ENCODE data around the gene FOXC2. TPM values are rescaled to one million over a fixed set of nuclear protein-coding genes. Genes with fewer than 3 reads are reported as not detected.

The FOXC2 gene
- total RNA-seq, 5 donors from 2014 or later (not counting 1 experiment from before 2014, with no cell fraction given), result not detected

GRCh38 chr16:86520317-86521210 lies 46.1 kb upstream of the FOXC2 start:
- ATAC-seq (replicated peaks in 1 of 4) (no peak), DNase-seq (no peak)
- peak overlapping the region in 1 of 3 donors; percentile 52 for H3K4me3 Mint-ChIP-seq
- peaks cover 9 to 15% (median 11%) of the 10 kb centered on the region in 3 donors for H3K4me1 Mint-ChIP-seq
- H3K4me1 ChIP-seq (ENCODE audit: control insufficient read depth in 1 of 2, extremely low read depth in 1 of 2, insufficient read depth in 2 of 2, low read length in 2 of 2), result peaks cover 0 to 10% of the 10 kb centered on the region in 2 experiments
- ChIA-PET POLR2A (interaction anchor here in 1 of 2 donors (0.7 kb wide), 1 partner anchor 710 kb away, joined by 4 read pairs; no protein-coding TSS in a partner anchor), CTCF (interaction anchor here (0.6 to 1.0 kb wide), 3 partner anchors 10 to 704 kb away, joined by 3 to 5 read pairs (median 3); partner anchors contain the start of gene FOXF1 (in 1 of the 2))
- H3K27ac ChIP-seq (ENCODE audit: low read length), result no peak overlapping the region
- no peaks in the 10 kb centered on the region for H3K36me3 Mint-ChIP-seq
- H3K27me3 ChIP-seq (replicated peaks in 1 of 2; ENCODE audit: control insufficient read depth in 2 of 2, extremely low read depth in 1 of 2, insufficient read depth in 2 of 2, low read length in 1 of 2), result peaks cover 18 to 77% of the 10 kb centered on the region in 2 experiments
- peaks cover 26 to 62% of the 10 kb centered on the region in 2 donors for H3K27me3 Mint-ChIP-seq
- no peaks in the 10 kb centered on the region for H3K9me3 Mint-ChIP-seq
- H3K4me3 ChIP-seq (ENCODE audit: control insufficient read depth in 1 of 2, extremely low read depth in 1 of 2, low read length in 1 of 2), result no peak overlapping the region
- WGBS (ENCODE audit: insufficient coverage), result 52% methylated on average over 16 of the region's 30 CpGs
- H3K36me3 ChIP-seq (ENCODE audit: control insufficient read depth in 2 of 2, extremely low read depth in 1 of 2, insufficient read depth in 1 of 2, low read length in 1 of 2), result no peaks in the 10 kb centered on the region
- no peaks in the 10 kb centered on the region for H3K9me3 ChIP-seq
- H3K27ac Mint-ChIP-seq, result no peak overlapping the region

GRCh38 chr16:86521236-86522197 lies 45.1 kb upstream of the FOXC2 start:
- Mint-ChIP-seq H3K36me3 (no peaks in the 10 kb centered on the region), H3K4me3 (no peak overlapping the region), H3K27me3 (peaks cover 26 to 54% of the 10 kb centered on the region in 2 donors), H3K4me1 (peaks cover 9 to 15% (median 11%) of the 10 kb centered on the region in 3 donors), H3K9me3 (peaks cover 0 to 3% (median 3%) of the 10 kb centered on the region in 3 donors), H3K27ac (no peak overlapping the region)
- ATAC-seq (replicated peaks in 1 of 4), result no peak
- POLR2A ChIA-PET, result no interaction called here
- peaks cover 0 to 10% of the 10 kb centered on the region in 2 experiments for H3K4me1 ChIP-seq (ENCODE audit: control insufficient read depth in 1 of 2, extremely low read depth in 1 of 2, insufficient read depth in 2 of 2, low read length in 2 of 2)
- no peak overlapping the region for H3K27ac ChIP-seq (ENCODE audit: low read length)
- CTCF ChIA-PET, result no interaction called here
- no peak for DNase-seq
- H3K36me3 ChIP-seq (ENCODE audit: control insufficient read depth in 2 of 2, extremely low read depth in 1 of 2, insufficient read depth in 1 of 2, low read length in 1 of 2), result no peaks in the 10 kb centered on the region
- peaks cover 17 to 67% of the 10 kb centered on the region in 2 experiments for H3K27me3 ChIP-seq (replicated peaks in 1 of 2; ENCODE audit: control insufficient read depth in 2 of 2, extremely low read depth in 1 of 2, insufficient read depth in 2 of 2, low read length in 1 of 2)
- WGBS (ENCODE audit: insufficient coverage), result 77% methylated on average over 18 of the region's 35 CpGs
- no peak overlapping the region for H3K4me3 ChIP-seq (ENCODE audit: control insufficient read depth in 1 of 2, extremely low read depth in 1 of 2, low read length in 1 of 2)
- H3K9me3 ChIP-seq, result no peaks in the 10 kb centered on the region

- peaks cover 2% of the 10 kb centered on the region for H3K36me3 Mint-ChIP-seq
- H3K4me3 ChIP-seq (ENCODE audit: control insufficient read depth in 1 of 2, extremely low read depth in 1 of 2, low read length in 1 of 2), result no peak overlapping the region
- peaks cover 14 to 56% of the 10 kb centered on the region in 2 experiments for H3K27me3 ChIP-seq (replicated peaks in 1 of 2; ENCODE audit: control insufficient read depth in 2 of 2, extremely low read depth in 1 of 2, insufficient read depth in 2 of 2, low read length in 1 of 2)
- ChIA-PET POLR2A (no interaction called here), CTCF (no interaction called here)
- H3K36me3 ChIP-seq (ENCODE audit: control insufficient read depth in 2 of 2, extremely low read depth in 1 of 2, insufficient read depth in 1 of 2, low read length in 1 of 2), result no peaks in the 10 kb centered on the region
- no peak overlapping the region for H3K4me3 Mint-ChIP-seq
- peaks cover 0 to 10% of the 10 kb centered on the region in 2 experiments for H3K4me1 ChIP-seq (ENCODE audit: control insufficient read depth in 1 of 2, extremely low read depth in 1 of 2, insufficient read depth in 2 of 2, low read length in 2 of 2)
- 87% methylated on average over 12 of the region's 16 CpGs for WGBS (ENCODE audit: insufficient coverage)
- no peak for ATAC-seq (replicated peaks in 1 of 4)
- no peak for DNase-seq
- H3K9me3 ChIP-seq, result no peaks in the 10 kb centered on the region
- H3K4me1 Mint-ChIP-seq, result peaks cover 9 to 15% (median 11%) of the 10 kb centered on the region in 3 donors
- H3K9me3 Mint-ChIP-seq, result peaks cover 0 to 7% (median 6%) of the 10 kb centered on the region in 3 donors
- peaks cover 20 to 44% of the 10 kb centered on the region in 2 donors for H3K27me3 Mint-ChIP-seq
- no peak overlapping the region for H3K27ac Mint-ChIP-seq
- no peak overlapping the region for H3K27ac ChIP-seq (ENCODE audit: low read length)
Measured at GRCh38 chr16:86522634-86523033, 44.0 kb upstream of the FOXC2 start.

GRCh38 chr16:86523166-86523740 lies 43.4 kb upstream of the FOXC2 start:
- Histone ChIP-seq H3K9me3 (no peaks in the 10 kb centered on the region), H3K27me3 (replicated peaks in 1 of 2; ENCODE audit: control insufficient read depth in 2 of 2, extremely low read depth in 1 of 2, insufficient read depth in 2 of 2, low read length in 1 of 2) (peaks cover 9 to 50% of the 10 kb centered on the region in 2 experiments), H3K4me1 (ENCODE audit: control insufficient read depth in 1 of 2, extremely low read depth in 1 of 2, insufficient read depth in 2 of 2, low read length in 2 of 2) (peaks cover 0 to 10% of the 10 kb centered on the region in 2 experiments), H3K27ac (ENCODE audit: low read length) (no peak overlapping the region), H3K36me3 (ENCODE audit: control insufficient read depth in 2 of 2, extremely low read depth in 1 of 2, insufficient read depth in 1 of 2, low read length in 1 of 2) (no peaks in the 10 kb centered on the region), H3K4me3 (ENCODE audit: control insufficient read depth in 1 of 2, extremely low read depth in 1 of 2, low read length in 1 of 2) (no peak overlapping the region)
- H3K27me3 Mint-ChIP-seq, result peaks cover 16 to 37% of the 10 kb centered on the region in 2 donors
- H3K4me1 Mint-ChIP-seq, result peaks cover 9 to 15% (median 11%) of the 10 kb centered on the region in 3 donors
- WGBS (ENCODE audit: insufficient coverage), result 78% methylated on average over 5 of the region's 5 CpGs
- H3K4me3 Mint-ChIP-seq, result no peak overlapping the region
- no peak overlapping the region for H3K27ac Mint-ChIP-seq
- ChIA-PET CTCF (no interaction called here), POLR2A (no interaction called here)
- ATAC-seq (replicated peaks in 1 of 4), result no peak
- H3K9me3 Mint-ChIP-seq, result peaks cover 0 to 7% (median 6%) of the 10 kb centered on the region in 3 donors
- peaks cover 2% of the 10 kb centered on the region for H3K36me3 Mint-ChIP-seq
- DNase-seq, result no peak

- peaks cover 9 to 14% (median 10%) of the 10 kb centered on the region in 3 donors for H3K4me1 Mint-ChIP-seq
- ChIA-PET CTCF (no interaction called here), POLR2A (no interaction called here)
- no peaks in the 10 kb centered on the region for H3K9me3 ChIP-seq
- DNase-seq (no peak), ATAC-seq (replicated peaks in 1 of 4) (no peak)
- H3K4me3 Mint-ChIP-seq, result no peak overlapping the region
- H3K4me1 ChIP-seq (ENCODE audit: control insufficient read depth in 1 of 2, extremely low read depth in 1 of 2, insufficient read depth in 2 of 2, low read length in 2 of 2), result peaks cover 0 to 10% of the 10 kb centered on the region in 2 experiments
- no peak overlapping the region for H3K27ac ChIP-seq (ENCODE audit: low read length)
- H3K36me3 Mint-ChIP-seq, result peaks cover 2% of the 10 kb centered on the region
- H3K4me3 ChIP-seq (ENCODE audit: control insufficient read depth in 1 of 2, extremely low read depth in 1 of 2, low read length in 1 of 2), result no peak overlapping the region
- 97% methylated on average over 5 of the region's 6 CpGs for WGBS (ENCODE audit: insufficient coverage)
- peaks cover 10 to 30% of the 10 kb centered on the region in 2 donors for H3K27me3 Mint-ChIP-seq
- peaks cover 0 to 7% (median 6%) of the 10 kb centered on the region in 3 donors for H3K9me3 Mint-ChIP-seq
- peaks cover 7 to 42% of the 10 kb centered on the region in 2 experiments for H3K27me3 ChIP-seq (replicated peaks in 1 of 2; ENCODE audit: control insufficient read depth in 2 of 2, extremely low read depth in 1 of 2, insufficient read depth in 2 of 2, low read length in 1 of 2)
- H3K36me3 ChIP-seq (ENCODE audit: control insufficient read depth in 2 of 2, extremely low read depth in 1 of 2, insufficient read depth in 1 of 2, low read length in 1 of 2), result no peaks in the 10 kb centered on the region
- no peak overlapping the region for H3K27ac Mint-ChIP-seq
Measured at GRCh38 chr16:86524029-86524428, 42.6 kb upstream of the FOXC2 start.
